NCI-H345 treated with DMSO at 0.1 percent for 48 hours (cell line): Measurements from ENCODE around the gene HMCN1.

Experiments used
- DNase-seq: peaks from one replicate; lab custom pipeline; 2025; ENCODE audit not compliant: unreplicated experiment; lab: John Stamatoyannopoulos, UW

Gene HMCN1

GRCh38 chr1:185957441-185958363, 223.5 kb downstream of the HMCN1 start:
- no peak for DNase-seq

DNA sequence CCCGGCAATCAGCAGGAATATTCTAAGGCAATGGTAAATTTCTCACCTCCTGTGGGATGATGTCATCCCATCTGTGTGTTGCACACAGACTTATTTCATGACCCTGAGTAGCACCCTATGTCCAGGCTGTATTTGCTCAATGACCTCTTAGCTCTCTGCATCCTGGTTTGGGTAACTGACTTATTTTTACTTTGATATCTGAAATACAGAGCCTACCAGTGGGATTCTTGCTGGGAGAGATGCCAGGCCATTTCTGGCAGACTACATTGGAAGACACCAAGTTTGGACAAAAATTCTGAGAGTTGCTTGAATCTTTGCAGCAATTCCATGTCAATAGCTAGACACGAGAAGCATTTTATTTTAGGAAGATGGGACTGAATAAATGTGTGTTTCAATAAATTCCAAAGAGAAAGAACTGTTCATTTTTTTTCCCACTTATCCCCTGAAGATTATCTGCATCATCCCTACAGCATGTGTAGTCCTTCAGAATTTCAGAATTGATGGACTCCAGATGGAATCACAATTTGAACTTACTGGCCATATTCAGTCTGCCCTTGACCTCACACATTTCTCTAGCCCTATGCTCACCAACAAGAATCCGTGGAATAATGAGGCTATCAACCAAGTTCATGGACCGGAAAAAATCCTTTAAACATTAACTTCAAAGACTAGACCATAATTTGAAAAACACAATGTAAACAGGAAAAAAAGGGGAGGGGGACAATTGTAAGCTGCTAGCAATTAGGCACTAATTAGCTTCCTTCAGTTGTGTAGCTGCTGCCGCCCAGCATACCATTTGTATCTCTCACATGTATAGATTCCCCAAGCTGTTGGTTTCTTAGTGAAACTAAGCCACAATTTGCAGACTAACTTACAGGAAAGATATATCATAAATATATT, 226.5 kb downstream of the HMCN1 start:
- DNase-seq = no peak

DNA sequence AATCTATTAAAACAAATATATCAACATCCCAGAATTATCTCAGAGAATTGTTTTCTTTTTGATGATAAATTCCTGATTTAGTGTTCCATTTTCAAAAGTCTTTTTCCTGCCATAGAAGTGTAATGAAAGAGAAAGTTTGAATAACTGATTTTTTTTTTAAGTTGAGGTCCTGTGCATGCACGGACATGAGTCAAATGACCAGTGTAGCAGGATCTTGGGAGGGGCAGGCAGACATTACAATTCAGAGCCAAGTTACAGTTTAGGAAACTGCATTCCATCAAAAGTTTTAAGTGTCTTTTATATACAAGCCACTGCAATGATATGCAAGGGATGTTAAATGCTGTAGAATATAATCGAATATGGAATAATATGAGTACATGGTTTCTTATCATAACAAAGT, 227.5 kb downstream of the HMCN1 start:
- DNase-seq = no peak

GRCh38 chr1:185964946-185965345, 230.8 kb downstream of the HMCN1 start:
- DNase-seq = no peak

DNA sequence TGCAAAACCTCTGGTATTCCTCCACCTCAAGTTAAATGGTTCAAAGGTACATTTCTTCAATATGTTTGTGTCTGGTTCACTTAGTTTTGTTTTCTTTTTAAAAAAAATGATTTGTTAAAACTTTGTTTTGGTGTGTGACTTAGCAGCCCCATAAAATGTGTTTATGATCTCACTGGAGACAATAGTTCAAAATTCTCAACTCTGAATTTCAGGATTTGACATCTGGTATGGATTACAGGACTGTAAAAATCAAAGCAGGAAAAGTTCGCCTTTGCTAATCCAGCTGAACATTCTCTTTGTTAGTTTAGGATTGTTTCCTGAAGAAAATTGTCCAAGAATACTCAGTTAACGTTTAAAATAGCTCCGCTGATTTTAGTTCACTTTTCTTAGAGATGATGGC, 231.7 kb downstream of the HMCN1 start:
- no peak for DNase-seq

DNA sequence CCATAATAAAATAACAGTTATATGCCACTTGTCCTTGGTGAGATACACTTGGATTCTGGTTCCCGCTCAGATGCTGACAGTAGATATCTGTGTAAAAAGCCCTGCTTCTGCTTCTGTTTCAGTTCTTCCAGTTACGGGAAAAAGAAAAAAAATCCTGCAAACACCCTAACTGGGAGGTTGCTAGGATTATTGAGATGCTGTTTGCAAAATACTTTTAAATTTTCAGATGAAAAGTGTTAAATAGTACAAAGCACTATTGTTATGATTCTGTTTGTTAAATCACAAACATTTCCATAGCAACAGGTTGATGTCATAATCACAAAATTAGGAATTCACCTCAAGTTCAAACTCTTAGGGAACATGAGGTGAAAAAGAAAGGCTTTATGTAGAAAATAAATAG, 232.3 kb downstream of the HMCN1 start:
- no peak for DNase-seq

- no peak for DNase-seq
Measured at GRCh38 chr1:185969028-185969427, 234.8 kb downstream of the HMCN1 start.

DNA sequence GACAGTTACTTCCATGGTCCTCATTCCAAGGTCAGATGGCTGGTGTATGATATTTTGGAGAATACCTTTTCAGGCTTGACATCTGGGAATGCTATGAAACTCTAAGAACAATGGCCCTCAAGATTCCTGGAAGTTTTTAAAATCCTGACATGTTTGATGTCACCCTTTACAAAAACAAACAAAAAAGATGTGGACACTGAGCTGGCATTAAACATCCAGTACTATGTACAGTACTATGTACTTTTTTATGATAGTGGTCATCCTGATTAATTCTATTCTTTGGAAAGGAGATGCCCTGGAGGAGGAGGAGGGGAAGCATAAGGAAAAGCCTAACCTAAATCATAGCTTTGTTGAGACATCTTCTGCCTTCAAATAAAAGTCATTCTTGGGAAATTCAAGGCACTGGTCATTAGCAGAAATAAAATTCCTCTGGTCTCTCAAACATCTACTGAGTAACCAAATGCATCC, 235.4 kb downstream of the HMCN1 start:
- DNase-seq = no peak

- DNase-seq = no peak
Measured at GRCh38 chr1:185971688-185972087, 237.5 kb downstream of the HMCN1 start.

DNA sequence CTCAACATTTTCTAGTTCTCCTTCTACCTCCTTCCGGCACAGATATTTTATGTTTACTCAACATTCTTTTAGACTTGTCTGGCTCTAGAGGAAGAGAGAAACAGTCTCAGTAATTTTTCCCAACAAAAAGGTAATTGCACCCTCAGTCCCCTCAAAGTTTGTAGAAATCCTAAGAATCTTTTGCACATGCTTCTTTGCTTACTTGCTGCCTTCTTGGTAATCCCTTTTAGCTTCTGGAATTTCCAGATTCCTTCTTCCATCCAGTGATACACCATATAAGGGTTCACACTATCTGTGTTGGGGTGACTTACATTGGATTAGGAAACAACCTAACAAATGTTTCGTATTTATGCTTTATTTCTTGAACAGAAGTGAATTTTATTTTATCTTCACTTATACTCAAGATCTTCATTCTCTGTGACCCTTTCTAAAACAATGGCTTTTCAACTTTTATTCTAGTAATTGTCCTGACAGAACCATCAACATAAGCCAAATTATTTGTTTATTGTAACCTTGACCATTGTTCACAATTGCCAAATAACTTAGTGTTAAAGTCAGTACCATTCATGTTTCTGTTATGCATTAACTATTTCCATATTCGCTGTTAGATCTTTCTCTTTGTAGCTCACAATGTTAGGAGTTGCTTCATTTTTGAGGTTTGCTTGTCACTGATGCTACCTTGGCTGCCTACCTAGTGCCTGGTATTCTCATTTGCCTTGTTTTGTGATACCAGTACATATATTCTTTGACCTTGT, 238.1 kb downstream of the HMCN1 start:
- no peak for DNase-seq

- no peak for DNase-seq
Measured at GRCh38 chr1:185973645-185974044, 239.5 kb downstream of the HMCN1 start.

GRCh38 chr1:185974367-185975170, 240.4 kb downstream of the HMCN1 start:
- no peak for DNase-seq

DNA sequence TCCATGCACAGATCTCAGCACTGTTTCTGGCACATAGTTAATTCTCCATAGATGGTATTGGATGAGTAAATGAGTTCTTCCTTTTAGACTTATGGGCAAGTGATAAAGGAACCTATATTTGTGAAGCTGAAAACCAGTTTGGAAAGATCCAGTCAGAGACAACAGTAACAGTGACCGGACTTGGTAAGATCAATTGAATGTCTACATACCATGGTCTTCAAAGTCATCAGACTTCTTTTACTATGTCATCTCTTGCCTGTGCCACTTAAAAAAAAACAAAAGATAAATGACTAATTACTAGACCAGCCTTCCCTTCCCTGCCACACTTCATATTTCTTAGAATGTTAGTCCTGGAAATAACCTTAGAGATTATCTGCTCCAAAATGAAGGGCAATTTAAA, 246.7 kb downstream of the HMCN1 start:
- no peak for DNase-seq

DNA sequence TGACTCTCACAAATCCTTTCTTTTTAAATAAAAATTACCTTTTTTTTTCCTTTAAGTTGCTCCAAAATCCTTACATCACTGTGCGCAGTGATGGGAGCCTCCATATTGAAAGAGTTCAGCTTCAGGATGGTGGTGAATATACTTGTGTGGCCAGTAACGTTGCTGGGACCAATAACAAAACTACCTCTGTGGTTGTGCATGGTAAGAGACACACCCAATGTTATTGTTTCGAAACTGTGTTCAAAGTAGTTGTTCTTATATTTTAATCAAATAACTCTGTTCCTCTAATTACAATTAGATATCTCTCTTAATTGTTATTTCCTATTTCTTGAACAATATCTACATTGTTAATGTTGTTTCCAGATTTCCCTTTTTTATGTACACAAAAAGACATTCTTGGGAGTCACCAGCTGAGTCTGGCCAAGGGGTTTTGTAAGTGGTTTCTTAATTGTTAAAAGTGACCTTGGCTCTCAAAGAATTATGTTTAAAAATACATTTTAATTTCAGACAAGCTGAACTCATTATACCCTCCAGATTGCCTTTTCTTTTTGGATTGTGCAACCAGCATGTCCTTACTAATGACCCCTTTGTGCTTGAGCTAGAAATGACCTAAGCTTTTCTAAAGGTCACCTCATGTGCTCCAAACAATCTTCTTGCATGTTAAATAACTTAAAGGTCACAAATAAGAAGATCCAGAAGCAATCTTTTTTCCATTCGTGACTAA, 250.1 kb downstream of the HMCN1 start:
- DNase-seq = no peak

GRCh38 chr1:185987611-185988321, 253.6 kb downstream of the HMCN1 start:
- DNase-seq = no peak

DNA sequence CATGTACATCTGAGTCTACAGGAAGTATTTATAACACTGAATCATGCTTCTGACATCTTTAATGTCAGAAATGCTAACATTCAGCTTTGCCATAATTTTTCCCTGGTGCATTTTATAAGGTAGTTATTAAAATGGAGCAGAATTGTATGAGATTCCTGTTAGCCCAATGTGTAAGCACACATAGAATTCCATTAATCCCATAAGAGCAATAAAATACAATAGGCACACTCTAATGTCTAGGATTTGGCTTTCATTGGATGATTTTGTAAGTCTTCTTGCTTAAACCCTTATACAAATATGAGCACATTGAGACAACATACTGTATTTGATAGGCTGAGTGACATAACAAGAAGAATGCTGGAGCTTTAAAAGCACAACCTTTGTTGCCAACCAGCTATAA, 256.4 kb downstream of the HMCN1 start:
- no peak for DNase-seq

- no peak for DNase-seq
Measured at GRCh38 chr1:185991266-185991665, 257.1 kb downstream of the HMCN1 start.

DNA sequence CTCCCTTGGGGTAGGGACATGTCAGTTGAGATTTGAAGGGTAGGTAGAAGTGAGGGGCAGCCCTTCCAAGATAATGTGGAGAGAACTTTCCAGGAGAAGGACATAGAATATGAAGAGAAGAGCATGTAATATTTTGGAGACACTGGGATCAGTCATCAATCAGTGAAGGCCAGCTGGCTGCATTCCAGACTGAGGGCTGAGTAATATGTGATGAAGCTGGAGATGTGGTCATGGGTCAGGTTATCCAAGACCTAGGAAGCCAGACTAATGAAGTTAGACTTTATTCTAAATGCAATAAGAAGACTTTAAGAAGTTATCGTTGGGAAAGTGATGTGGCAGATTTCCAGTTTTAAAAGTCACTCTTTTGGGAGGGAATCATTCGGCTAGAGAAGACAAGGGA, 262.0 kb downstream of the HMCN1 start:
- no peak for DNase-seq

GRCh38 chr1:185998391-185998790, 264.2 kb downstream of the HMCN1 start:
- no peak for DNase-seq
